KG1 (cell line): ENCODE measurements around the gene RUNX1.

Experiments used
- DNase-seq: peaks from one replicate; lab custom pipeline; 2025; lab: John Stamatoyannopoulos, UW

RUNX1 gene

GRCh38 chr21:34923626-34924025, 125.5 kb downstream of the RUNX1 start:
- DNase-seq = no peak

GRCh38 chr21:34923202-34923601, 125.9 kb downstream of the RUNX1 start:
- no peak for DNase-seq

- no peak for DNase-seq
These were observed 126.6 kb downstream of the RUNX1 start for GRCh38 chr21:34922479-34922878.

- no peak for DNase-seq
These were observed 128.0 kb downstream of the RUNX1 start for GRCh38 chr21:34921151-34921550.

GRCh38 chr21:34919406-34919805, 129.7 kb downstream of the RUNX1 start:
- DNase-seq = no peak

GRCh38 chr21:34916446-34916845, 132.7 kb downstream of the RUNX1 start:
- DNase-seq = no peak

GRCh38 chr21:34915364-34915841, 133.7 kb downstream of the RUNX1 start:
- DNase-seq = no peak

- DNase-seq = no peak
These were observed 134.9 kb downstream of the RUNX1 start for GRCh38 chr21:34914239-34914638.

- no peak for DNase-seq
These were observed 135.3 kb downstream of the RUNX1 start for GRCh38 chr21:34913811-34914210.

GRCh38 chr21:34912022-34912945, 136.8 kb downstream of the RUNX1 start:
- DNase-seq = no peak

GRCh38 chr21:34911360-34911759, 137.7 kb downstream of the RUNX1 start:
- no peak for DNase-seq

GRCh38 chr21:34910396-34910795, 138.7 kb downstream of the RUNX1 start:
- DNase-seq = no peak

GRCh38 chr21:34909492-34910292, 139.4 kb downstream of the RUNX1 start:
- no peak for DNase-seq

GRCh38 chr21:34908419-34909055, 140.6 kb downstream of the RUNX1 start:
- peak; percentile 72 for DNase-seq

- DNase-seq = no peak
These were observed 141.4 kb downstream of the RUNX1 start for GRCh38 chr21:34907461-34908418.

GRCh38 chr21:34906401-34906800, 142.7 kb downstream of the RUNX1 start:
- no peak for DNase-seq

- no peak for DNase-seq
These were observed 143.9 kb downstream of the RUNX1 start for GRCh38 chr21:34905218-34905537.

- no peak for DNase-seq
These were observed 144.4 kb downstream of the RUNX1 start for GRCh38 chr21:34904526-34905217.

GRCh38 chr21:34900376-34900775, 148.7 kb downstream of the RUNX1 start:
- DNase-seq = no peak

GRCh38 chr21:34899760-34900159, 149.3 kb downstream of the RUNX1 start:
- no peak for DNase-seq

GRCh38 chr21:34899302-34899701, 149.8 kb downstream of the RUNX1 start:
- DNase-seq = no peak
